Lung (tissue), 12 donors: ENCODE measurements around the gene LARP1. TPM values are rescaled to one million over a fixed set of nuclear protein-coding genes. Genes with fewer than 3 reads are reported as not detected.
A peak's percentile ranks its signal among the peaks of the same experiment; 100 is the strongest.

Experiments used
- ATAC-seq: fragments of 200-7000 bp; cut with Tn5 transposase; one replicate; pipeline ENCODE4 v1.9.1; 2020; ENCODE audit warnings: moderate number of reproducible peaks; ENCODE audit not compliant: insufficient read depth, low FRiP score
- DNase-seq, 3 donors: peaks; one replicate each; pipeline ENCODE4 v3.0.0-alpha.2; 2013 to 2017
- H3K27ac ChIP-seq, 2 donors: one replicate each; pipeline ENCODE4 v1.5.1; 2013; ENCODE audit warnings: mild to moderate bottlenecking in 2 of 2, moderate library complexity in 2 of 2, control low read depth in 1 of 2, inconsistent platforms in 1 of 2, low read depth in 1 of 2, low read length in 1 of 2
- H3K27me3 ChIP-seq, 3 donors: one replicate each; pipeline ENCODE4 v1.5.1; 2013; ENCODE audit warnings: low read length in 2 of 3; ENCODE audit not compliant: control insufficient read depth in 3 of 3, insufficient read depth in 3 of 3
- H3K36me3 ChIP-seq, 4 donors: one replicate each; pipeline ENCODE4 v1.5.1; 2013; ENCODE audit warnings: low read length in 4 of 4, mild to moderate bottlenecking in 1 of 4, moderate library complexity in 1 of 4; ENCODE audit not compliant: control insufficient read depth in 4 of 4, insufficient read depth in 4 of 4
- H3K4me1 ChIP-seq, 5 donors: one replicate each; pipeline ENCODE4 v1.5.1; 2013; ENCODE audit warnings: low read length in 5 of 5, mild to moderate bottlenecking in 2 of 5, moderate library complexity in 1 of 5; ENCODE audit not compliant: control insufficient read depth in 5 of 5, insufficient read depth in 5 of 5
- H3K4me3 ChIP-seq: one replicate; pipeline ENCODE4 v1.5.1; 2013; ENCODE audit warnings: mild to moderate bottlenecking, control low read depth, moderate library complexity
- H3K9ac ChIP-seq, 2 donors: one replicate each; pipeline ENCODE4 v1.5.1; 2013; ENCODE audit warnings: low read length in 2 of 2, control low read depth in 1 of 2; ENCODE audit not compliant: insufficient read depth in 1 of 2
- H3K9me3 ChIP-seq, 4 donors: one replicate each; pipeline ENCODE4 v1.5.1; 2013; ENCODE audit warnings: low read length in 3 of 4, mild to moderate bottlenecking in 1 of 4, moderate library complexity in 1 of 4; ENCODE audit not compliant: control insufficient read depth in 4 of 4, insufficient read depth in 3 of 4
- CTCF ChIP-seq: IDR thresholded peaks from 2 replicates; pipeline ENCODE4 v1.5.1; 2012; ENCODE audit warnings: mild to moderate bottlenecking; ENCODE audit errors: control extremely low read depth, extremely low read depth
- WGBS, 2 donors: extraction: QIAGEN DNeasy Blood & Tissue Kit; methylation state at CpG; one replicate each; pipeline ENCODE4 v1.1.7; 2013; 5-methylcytosine and 5-hydroxymethylcytosine counted together
- polyA plus RNA-seq, 2 donors: library from polyadenylated mRNA; stranded (reverse); fragments of 200-250 nt; gene quantifications; one replicate each; pipeline ENCODE4 v1.2.1, GENCODE V29; 2013
- total RNA-seq, 2 donors: library from RNA; depleted of rRNA in 1 of 2; stranded (reverse); fragments of >200 nt in 1 of 2; gene quantifications; one replicate each; pipeline ENCODE4 v1.2.1, GENCODE V29; 2014 to 2021
- donor health status: control.
- donor health status: control.
- donor health status: Bipolar disorder and iron deficiency.
- donor health status: healthy.
- donor health status: DM: yes; HTN: yes; CAD: no.

LARP1 gene
- total and polyA plus RNA-seq, 4 donors, result 30.5 to 199 (median 61.7) TPM

DNA sequence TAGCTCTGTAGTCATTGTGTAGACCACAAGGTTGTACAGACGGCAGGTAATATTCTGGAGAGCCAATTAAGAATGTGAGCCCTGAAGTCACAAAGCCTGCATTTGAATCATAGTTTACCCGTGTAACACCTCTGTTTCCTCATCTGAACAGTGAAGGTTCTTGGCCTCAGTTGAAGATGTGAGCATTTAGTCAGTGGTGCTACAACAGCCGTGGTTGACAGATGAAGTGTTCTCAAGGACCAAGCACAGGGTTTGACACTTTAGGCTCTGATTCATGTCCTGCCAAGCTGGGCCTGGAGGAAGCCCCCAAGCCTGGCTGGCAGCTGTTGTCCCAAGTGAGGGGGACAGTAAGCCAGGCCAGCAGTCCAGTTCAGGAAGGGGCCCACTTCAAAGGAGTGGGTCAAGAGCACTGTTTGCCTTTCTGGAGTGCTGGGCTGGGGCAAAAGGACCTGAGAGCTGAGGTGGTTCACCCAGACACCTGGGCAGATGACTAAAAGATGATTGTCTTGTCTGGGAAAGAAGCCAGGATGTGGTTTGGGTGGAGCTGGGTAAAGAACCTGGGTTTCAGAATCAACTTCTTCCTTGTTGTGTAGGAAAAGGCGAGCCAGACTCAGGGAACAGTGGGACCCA, 74.5 kb downstream of the LARP1 start:
- WGBS, 2 donors, result 63 to 68% methylated on average over 4 of the region's 4 CpGs
- Histone ChIP-seq H3K27ac (peak overlapping the region in 1 of 2 donors; percentile 85), H3K27me3 (no peaks in the 10 kb centered on the region), H3K4me3 (peak overlapping the region; percentile 13), H3K9me3 (no peaks in the 10 kb centered on the region), H3K4me1 (peaks cover 0 to 14% (median 0%) of the 10 kb centered on the region in 5 donors), H3K9ac (no peak overlapping the region), H3K36me3 (peaks cover 17 to 25% (median 18%) of the 10 kb centered on the region in 4 donors)
- peak; percentile 74 for ATAC-seq
- TF ChIP-seq CTCF, result no peak
- no peak for DNase-seq

GRCh38 chr5:154830219-154830595, 75.0 kb downstream of the LARP1 start:
- H3K27me3 ChIP-seq, result no peaks in the 10 kb centered on the region
- 81 to 94% methylated on average over 7 of the region's 7 CpGs for WGBS, 2 donors
- no peak overlapping the region for H3K9ac ChIP-seq
- H3K4me3 ChIP-seq, result no peak overlapping the region
- peak overlapping the region in 1 of 2 donors; percentile 52 for H3K27ac ChIP-seq
- H3K36me3 ChIP-seq, result peaks cover 17 to 27% (median 20%) of the 10 kb centered on the region in 4 donors
- peaks cover 0 to 19% (median 0%) of the 10 kb centered on the region in 5 donors for H3K4me1 ChIP-seq
- no peak for TF ChIP-seq CTCF
- ATAC-seq (no peak), DNase-seq (no peak)
- H3K9me3 ChIP-seq, result no peaks in the 10 kb centered on the region

DNA sequence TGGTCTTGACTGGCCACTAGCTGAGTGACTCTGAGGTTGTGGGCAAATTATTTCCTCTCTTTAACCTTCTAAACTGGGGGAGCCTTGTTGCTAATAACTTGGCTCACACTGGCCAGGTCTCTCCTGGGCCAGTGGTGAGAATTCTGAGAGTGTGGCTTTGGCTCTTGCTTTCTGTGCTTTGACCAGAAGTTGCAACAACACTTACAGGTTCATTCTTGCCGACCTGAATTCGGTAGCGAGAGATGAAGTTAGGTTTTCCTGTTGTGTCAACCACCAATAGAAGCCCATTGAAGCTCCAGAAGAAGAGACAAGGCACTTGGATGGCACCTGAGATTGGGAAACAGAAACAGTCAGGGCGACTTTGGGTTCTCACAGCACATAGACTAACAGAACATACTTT, 75.4 kb downstream of the LARP1 start:
- H3K27me3 ChIP-seq, result no peaks in the 10 kb centered on the region
- H3K36me3 ChIP-seq, result peaks cover 17 to 27% (median 20%) of the 10 kb centered on the region in 4 donors
- H3K9me3 ChIP-seq, result no peaks in the 10 kb centered on the region
- DNase-seq (no peak), ATAC-seq (no peak)
- peaks cover 0 to 20% (median 0%) of the 10 kb centered on the region in 5 donors for H3K4me1 ChIP-seq
- TF ChIP-seq CTCF, result no peak
- no peak overlapping the region for H3K9ac ChIP-seq
- H3K4me3 ChIP-seq, result no peak overlapping the region
- H3K27ac ChIP-seq, result peak overlapping the region in 1 of 2 donors; percentile 52
- 85 to 89% methylated on average over 4 of the region's 4 CpGs for WGBS, 2 donors
